ENCODE data around the gene MRPL37. TPM values are rescaled to one million over a fixed set of nuclear protein-coding genes. Genes with fewer than 3 reads are reported as not detected.
"Not testable (repeated sequence)": the region's sequence is repeated elsewhere in the genome, so short reads cannot be mapped to it uniquely, and the experiment has no call there.

The MRPL37 gene
- total and polyA plus RNA-seq, 7 donors, result 68.9 to 109 (median 100) TPM

- ATAC-seq (peak; percentile 27 to 45 (median 29)), DNase-seq (no peak)
- TF ChIP-seq CTCF (IDR thresholded peaks at IDR 0.05), result no peak
- intact Hi-C loops (cut with DNase I), result no loop called here
- H3K36me3 ChIP-seq (ENCODE audit: insufficient read depth in 1 of 2, low read depth in 1 of 2), result peaks cover 2 to 27% of the 10 kb centered on the region in 2 donors
- no peaks in the 10 kb centered on the region for H3K9me3 ChIP-seq
- peaks cover 20% of the 10 kb centered on the region for H3K4me1 ChIP-seq
- no peaks in the 10 kb centered on the region for H3K27me3 ChIP-seq (ENCODE audit: insufficient read depth in 3 of 3, low read length in 2 of 3)
- peak overlapping the region; percentile 79 for H3K4me3 ChIP-seq
- 17 to 21% (median 20%) methylated on average over 17 of the region's 17 CpGs for WGBS, 3 donors
- H3K27ac ChIP-seq, result peak overlapping the region; percentile 80
Observed at GRCh38 chr1:54199151-54199764, 709 bp upstream of the MRPL37 start.

GRCh38 chr1:54200519-54200997 is 591 bp downstream of the MRPL37 start:
- H3K4me1 ChIP-seq, result peaks cover 20% of the 10 kb centered on the region
- peak overlapping the region; percentile 80 for H3K27ac ChIP-seq
- WGBS, 3 donors, result 1 to 2% (median 1%) methylated on average over 15 of the region's 15 CpGs
- peak overlapping the region; percentile 79 for H3K4me3 ChIP-seq
- no peaks in the 10 kb centered on the region for H3K27me3 ChIP-seq (ENCODE audit: insufficient read depth in 3 of 3, low read length in 2 of 3)
- intact Hi-C loops (cut with DNase I), result loop anchor here (5.0 to 10.0 kb wide), 4 partner anchors 78 to 282 kb away; no protein-coding TSS in a partner anchor
- H3K9me3 ChIP-seq, result no peaks in the 10 kb centered on the region
- no peak for DNase-seq
- no peak for TF ChIP-seq CTCF (IDR thresholded peaks at IDR 0.05)
- peaks cover 5 to 25% of the 10 kb centered on the region in 2 donors for H3K36me3 ChIP-seq (ENCODE audit: insufficient read depth in 1 of 2, low read depth in 1 of 2)
- peak in 3 of 4 donors; percentile 2 to 31 (median 22) for ATAC-seq

GRCh38 chr1:54204199-54204598 is 4.2 kb downstream of the MRPL37 start:
- WGBS, 3 donors, result 71 to 84% (median 76%) methylated on average over 7 of the region's 7 CpGs
- no peak for DNase-seq
- no peak for ATAC-seq
- Histone ChIP-seq H3K4me1 (peaks cover 16% of the 10 kb centered on the region), H3K36me3 (ENCODE audit: insufficient read depth in 1 of 2, low read depth in 1 of 2) (peaks cover 17 to 54% of the 10 kb centered on the region in 2 donors), H3K27ac (no peak overlapping the region), H3K4me3 (no peak overlapping the region), H3K27me3 (ENCODE audit: insufficient read depth in 3 of 3, low read length in 2 of 3) (no peaks in the 10 kb centered on the region), H3K9me3 (no peaks in the 10 kb centered on the region)
- intact Hi-C loops (cut with DNase I), result loop anchor here (5.0 to 10.0 kb wide), 4 partner anchors 82 to 278 kb away; no protein-coding TSS in a partner anchor
- no peak for TF ChIP-seq CTCF (IDR thresholded peaks at IDR 0.05)

GRCh38 chr1:54207287-54207686 is 7.3 kb downstream of the MRPL37 start:
- H3K9me3 ChIP-seq, result no peaks in the 10 kb centered on the region
- peaks cover 3% of the 10 kb centered on the region for H3K4me1 ChIP-seq
- DNase-seq (no peak), ATAC-seq (no peak)
- no peak overlapping the region for H3K27ac ChIP-seq
- intact Hi-C loops (cut with DNase I), result loop anchor here in 1 of 2 donors (10.0 kb wide), 1 partner anchor 92 kb away; no protein-coding TSS in a partner anchor
- no peak for TF ChIP-seq CTCF (IDR thresholded peaks at IDR 0.05)
- 47 to 70% (median 66%) methylated on average over 1 of the region's 1 CpG for WGBS, 3 donors
- no peak overlapping the region for H3K4me3 ChIP-seq
- H3K36me3 ChIP-seq (ENCODE audit: insufficient read depth in 1 of 2, low read depth in 1 of 2), result peaks cover 24 to 85% of the 10 kb centered on the region in 2 donors
- no peaks in the 10 kb centered on the region for H3K27me3 ChIP-seq (ENCODE audit: insufficient read depth in 3 of 3, low read length in 2 of 3)

- not testable (repeated sequence) for H3K4me1 ChIP-seq; H3K27ac ChIP-seq; H3K9me3 ChIP-seq; H3K27me3 ChIP-seq (ENCODE audit: insufficient read depth in 3 of 3, low read length in 2 of 3); H3K4me3 ChIP-seq; ATAC-seq; DNase-seq
- H3K36me3 ChIP-seq (ENCODE audit: insufficient read depth in 1 of 2, low read depth in 1 of 2), result peaks cover 25 to 85% of the 10 kb centered on the region in 2 donors
- intact Hi-C loops (cut with DNase I), result loop anchor here in 1 of 2 donors (10.0 kb wide), 1 partner anchor 93 kb away; no protein-coding TSS in a partner anchor
- 64 to 73% (median 64%) methylated on average over 4 of the region's 4 CpGs for WGBS, 3 donors
Observed at GRCh38 chr1:54207896-54208295, 7.9 kb downstream of the MRPL37 start.

All from psoas muscle (tissue), 8 donors.